Hematopoietic multipotent progenitor cell treated with erythropoietin and hydrocortisone succinate and interleukin-3 and kit ligand, for 8 days (in vitro differentiated cells): ENCODE measurements around the gene ZSWIM5.
"Not testable (repeated sequence)": the region's sequence is repeated elsewhere in the genome, so short reads cannot be mapped to it uniquely, and the experiment has no call there.

ENCODE experiments used
- DNase-seq: peaks from one replicate; pipeline ENCODE4 v3.0.0-alpha.2; 2015

The ZSWIM5 gene

GRCh38 chr1:45135316-45135715 lies 71.1 kb downstream of the ZSWIM5 start:
- no peak for DNase-seq

- DNase-seq: no peak
Measured at GRCh38 chr1:45134461-45134873, 71.9 kb downstream of the ZSWIM5 start.

- DNase-seq: not testable (repeated sequence)
Measured at GRCh38 chr1:45132719-45133118, 73.7 kb downstream of the ZSWIM5 start.

GRCh38 chr1:45123358-45123757 lies 83.0 kb downstream of the ZSWIM5 start:
- no peak for DNase-seq

GRCh38 chr1:45122724-45123123 lies 83.7 kb downstream of the ZSWIM5 start:
- no peak for DNase-seq

GRCh38 chr1:45117766-45118165 lies 88.6 kb downstream of the ZSWIM5 start:
- DNase-seq: no peak

- DNase-seq: no peak
Measured at GRCh38 chr1:45116820-45117219, 89.6 kb downstream of the ZSWIM5 start.

GRCh38 chr1:45116340-45116739 lies 90.1 kb downstream of the ZSWIM5 start:
- DNase-seq: no peak

GRCh38 chr1:45115198-45115597 lies 91.2 kb downstream of the ZSWIM5 start:
- not testable (repeated sequence) for DNase-seq

GRCh38 chr1:45112661-45113060 lies 93.7 kb downstream of the ZSWIM5 start:
- no peak for DNase-seq

GRCh38 chr1:45111239-45111638 lies 95.2 kb downstream of the ZSWIM5 start:
- no peak for DNase-seq

GRCh38 chr1:45107782-45108181 lies 98.6 kb downstream of the ZSWIM5 start:
- no peak for DNase-seq

GRCh38 chr1:45106864-45107263 lies 99.5 kb downstream of the ZSWIM5 start:
- peak; percentile 17 for DNase-seq

- not testable (repeated sequence) for DNase-seq
Measured at GRCh38 chr1:45106156-45106545, 100.3 kb downstream of the ZSWIM5 start.

GRCh38 chr1:45105486-45106155 lies 100.8 kb downstream of the ZSWIM5 start:
- not testable (repeated sequence) for DNase-seq

- DNase-seq: no peak
Measured at GRCh38 chr1:45103534-45103933, 102.9 kb downstream of the ZSWIM5 start.

GRCh38 chr1:45101947-45102346 lies 104.5 kb downstream of the ZSWIM5 start:
- no peak for DNase-seq

GRCh38 chr1:45101528-45101927 lies 104.9 kb downstream of the ZSWIM5 start:
- DNase-seq: not testable (repeated sequence)

GRCh38 chr1:45097944-45098343 lies 108.5 kb downstream of the ZSWIM5 start:
- no peak for DNase-seq

GRCh38 chr1:45097079-45097478 lies 109.3 kb downstream of the ZSWIM5 start:
- DNase-seq: no peak

- no peak for DNase-seq
Measured at GRCh38 chr1:45095450-45095849, 111.0 kb downstream of the ZSWIM5 start.

- DNase-seq: not testable (repeated sequence)
Measured at GRCh38 chr1:45094371-45094770, 112.0 kb downstream of the ZSWIM5 start.

- no peak for DNase-seq
Measured at GRCh38 chr1:45093334-45093733, 113.1 kb downstream of the ZSWIM5 start.

- DNase-seq: no peak
Measured at GRCh38 chr1:45089711-45090110, 116.7 kb downstream of the ZSWIM5 start.

GRCh38 chr1:45084562-45084961 lies 121.8 kb downstream of the ZSWIM5 start:
- no peak for DNase-seq
